Stimulated activated CD4-positive, alpha-beta T cell treated with anti-CD3 and anti-CD28 coated beads, Interleukin-12 subunit alpha, Interleukin-12 subunit beta, amount 100 ng/mL, for 4 hours (primary cell): Measurements from ENCODE around the gene HOXD11.

ENCODE experiments used
- DNase-seq: peaks from one replicate; pipeline ENCODE4 v3.0.0-alpha.2; 2020

The HOXD11 gene

GRCh38 chr2:176081837-176082524 lies 25.1 kb upstream of the HOXD11 start:
- no peak for DNase-seq

DNA sequence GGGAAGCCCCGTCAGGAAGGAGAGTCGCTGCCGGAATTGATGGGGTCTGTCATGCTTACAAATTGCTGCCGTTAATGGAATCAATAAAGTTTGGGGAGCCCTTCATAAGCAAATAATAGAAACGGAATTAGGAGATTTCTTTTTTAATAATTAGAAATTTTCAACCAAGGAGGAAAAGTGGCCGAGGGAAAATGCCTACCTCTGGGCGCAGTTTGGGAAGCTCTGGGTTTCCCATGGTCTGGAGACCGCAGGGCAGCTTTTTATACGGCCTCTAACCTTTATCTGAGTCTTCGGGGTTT lies 24.6 kb upstream of the HOXD11 start:
- DNase-seq: no peak

DNA sequence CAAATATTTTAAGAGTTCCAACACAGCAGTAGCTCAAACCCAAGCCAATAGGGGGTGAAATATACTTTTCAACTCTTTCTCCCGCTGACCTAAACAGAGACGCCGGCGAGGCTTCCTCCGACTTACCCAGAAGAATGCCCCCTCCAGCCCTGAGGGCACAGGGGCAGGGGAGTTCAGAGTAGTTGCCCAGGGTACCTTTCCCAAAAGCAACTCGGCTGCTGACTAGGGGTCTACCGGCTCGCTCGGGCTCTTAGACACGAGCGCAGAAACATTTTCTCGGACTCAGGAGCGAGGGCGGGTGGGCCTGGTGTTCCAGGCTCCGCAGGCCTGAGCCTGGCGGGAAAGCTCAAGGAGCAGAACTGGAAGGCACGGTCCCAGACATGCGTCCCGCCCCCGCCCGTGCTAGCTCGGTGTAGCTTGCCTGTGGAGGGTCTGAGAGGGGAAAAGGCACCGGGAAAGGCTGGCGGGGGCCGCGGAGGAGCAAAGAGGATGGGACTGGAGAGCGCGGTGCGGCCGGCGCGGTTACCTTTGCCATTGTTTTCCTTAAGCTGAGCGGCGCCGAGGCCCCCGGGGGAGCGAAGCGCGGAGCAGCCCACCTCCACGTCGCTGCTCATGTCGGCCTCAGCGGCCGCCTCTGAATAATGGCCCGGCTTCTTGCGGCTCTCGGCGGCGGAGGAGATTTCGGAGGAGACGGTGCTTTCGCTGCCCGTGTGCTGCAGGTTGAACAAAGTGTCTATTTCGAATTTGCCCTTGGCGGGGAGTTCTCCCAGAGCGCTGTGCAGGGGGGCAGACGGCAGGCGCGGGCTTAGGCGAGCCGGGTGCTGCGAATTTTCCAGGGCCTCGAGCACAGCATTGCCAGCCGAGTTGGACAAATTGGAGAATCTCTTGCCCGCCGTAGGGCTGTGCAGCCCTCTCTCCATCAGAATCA lies 24.0 kb upstream of the HOXD11 start:
- no peak for DNase-seq

GRCh38 chr2:176083796-176084261 lies 23.3 kb upstream of the HOXD11 start, which contains the start of gene EVX2:
Gene EVX2 (minus strand): TSS chr2:176083962. CDS start chr2:176083776, 186 bp downstream.
- DNase-seq: no peak

DNA sequence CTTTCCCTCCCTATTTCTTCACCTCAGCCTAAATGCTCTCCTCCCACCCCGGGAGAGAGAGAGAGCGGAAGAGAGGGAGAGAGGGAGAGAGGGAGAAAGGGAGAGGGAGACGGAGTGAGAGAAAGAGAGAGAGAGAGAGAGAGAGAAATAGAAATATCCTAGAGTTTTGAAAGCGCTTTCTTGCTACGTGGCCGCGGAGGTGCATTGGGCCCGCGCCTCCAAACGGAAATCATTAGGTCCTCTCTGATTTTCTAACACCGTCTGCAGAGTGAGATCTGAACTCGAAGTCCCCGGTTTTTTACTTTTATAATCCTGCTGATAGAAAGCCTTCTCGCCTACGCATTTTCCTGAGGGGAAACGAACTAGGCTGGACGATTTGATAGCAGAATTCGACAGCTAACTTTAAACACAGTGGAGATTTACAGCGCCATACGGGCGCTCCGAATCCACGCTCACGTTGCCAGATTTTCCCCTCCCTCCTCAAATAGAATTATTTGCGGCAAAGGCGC lies 22.4 kb upstream of the HOXD11 start:
- DNase-seq: no peak

GRCh38 chr2:176085120-176085788 lies 21.8 kb upstream of the HOXD11 start:
- no peak for DNase-seq

- no peak for DNase-seq
Observed at GRCh38 chr2:176085861-176086771, 21.0 kb upstream of the HOXD11 start.

- no peak for DNase-seq
Observed at GRCh38 chr2:176087330-176088047, 19.6 kb upstream of the HOXD11 start.

- DNase-seq: no peak
Observed at GRCh38 chr2:176088048-176088936, 18.8 kb upstream of the HOXD11 start.

DNA sequence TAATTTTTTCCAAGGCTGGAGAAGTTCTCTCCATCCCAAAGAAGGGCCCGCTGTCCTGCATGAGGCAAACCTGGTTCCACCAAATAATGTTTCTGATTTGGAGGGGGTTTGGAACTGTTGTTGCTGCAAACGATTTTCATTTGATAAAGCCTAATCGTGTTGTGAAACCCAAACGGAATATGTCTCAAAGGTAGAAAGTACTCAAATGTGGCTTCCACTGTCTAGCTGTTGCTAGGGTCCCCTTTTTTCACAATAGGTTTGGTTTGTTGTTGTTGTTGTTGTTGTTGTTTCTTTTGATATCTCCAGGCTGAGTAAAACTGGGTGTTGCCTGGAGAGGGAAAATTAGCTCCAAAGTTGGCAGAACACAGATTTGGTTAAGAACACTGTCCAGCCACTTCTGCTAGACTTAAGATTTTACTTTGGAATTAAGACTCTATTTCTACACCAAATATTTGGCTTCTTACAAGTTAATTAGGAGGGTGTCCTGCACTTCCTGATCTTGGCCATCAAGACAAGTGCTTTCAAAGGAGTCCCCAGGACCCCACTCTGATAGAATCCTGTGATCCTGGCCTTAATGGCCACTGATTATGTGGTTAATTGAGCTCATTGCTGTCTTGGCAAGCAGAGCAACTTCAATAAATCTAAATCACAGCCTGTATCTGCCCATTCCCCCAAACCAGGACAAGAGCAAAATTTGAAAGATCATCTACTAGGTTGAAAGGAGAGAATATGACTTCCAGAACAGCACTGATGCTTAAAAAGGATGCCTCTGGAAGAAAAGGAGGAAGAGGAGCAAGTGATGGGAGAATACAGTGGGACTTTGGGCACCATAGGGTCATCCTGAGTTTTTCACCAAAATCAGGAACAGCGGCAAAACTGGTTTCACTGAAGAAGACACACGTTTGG lies 17.9 kb upstream of the HOXD11 start:
- DNase-seq: no peak

DNA sequence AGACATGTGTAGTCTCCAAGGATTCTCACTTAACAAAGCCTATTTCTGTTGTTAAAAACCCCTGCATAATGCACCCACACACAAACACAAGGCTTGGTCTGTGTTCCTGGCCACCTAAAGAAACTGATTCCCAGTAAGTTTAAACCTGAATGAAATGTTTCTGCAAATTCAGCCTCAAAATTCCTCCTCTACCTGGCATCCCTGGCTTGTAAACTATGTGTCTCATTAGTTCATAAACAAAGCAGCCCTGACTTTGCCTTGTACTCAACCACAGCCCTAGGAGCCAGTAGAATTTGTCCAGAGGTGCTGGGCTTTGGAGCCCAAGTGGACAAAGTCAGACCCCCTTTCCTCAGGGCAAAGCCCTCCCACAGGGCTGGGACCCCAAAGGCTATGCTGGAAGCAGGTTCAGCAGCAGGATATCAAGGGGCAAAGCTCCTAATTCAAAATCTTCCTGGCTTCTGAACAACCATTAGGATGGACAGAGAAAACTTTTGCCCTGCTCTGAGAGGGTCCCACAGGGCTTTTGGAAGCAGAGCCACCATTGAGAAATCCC lies 17.2 kb upstream of the HOXD11 start:
- DNase-seq: no peak

DNA sequence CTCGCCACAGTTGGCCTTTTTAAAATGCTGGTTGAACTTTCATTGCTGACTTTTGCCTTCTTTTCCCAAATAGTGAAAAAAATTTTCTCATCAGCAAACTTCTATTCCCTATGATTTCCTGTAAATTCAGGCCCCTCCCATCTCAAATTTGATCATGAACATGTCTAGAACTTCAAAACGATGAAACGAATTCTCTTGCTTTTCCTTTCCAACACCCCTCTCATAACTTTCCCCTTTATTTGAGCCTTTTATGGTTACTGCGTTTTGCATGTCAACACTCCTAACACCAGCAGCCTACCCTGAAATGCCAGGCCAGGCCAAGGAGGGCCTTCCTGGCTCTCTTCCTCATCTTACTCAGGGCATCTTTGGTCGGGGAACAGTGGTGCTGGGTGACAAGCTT lies 16.2 kb upstream of the HOXD11 start:
- no peak for DNase-seq

DNA sequence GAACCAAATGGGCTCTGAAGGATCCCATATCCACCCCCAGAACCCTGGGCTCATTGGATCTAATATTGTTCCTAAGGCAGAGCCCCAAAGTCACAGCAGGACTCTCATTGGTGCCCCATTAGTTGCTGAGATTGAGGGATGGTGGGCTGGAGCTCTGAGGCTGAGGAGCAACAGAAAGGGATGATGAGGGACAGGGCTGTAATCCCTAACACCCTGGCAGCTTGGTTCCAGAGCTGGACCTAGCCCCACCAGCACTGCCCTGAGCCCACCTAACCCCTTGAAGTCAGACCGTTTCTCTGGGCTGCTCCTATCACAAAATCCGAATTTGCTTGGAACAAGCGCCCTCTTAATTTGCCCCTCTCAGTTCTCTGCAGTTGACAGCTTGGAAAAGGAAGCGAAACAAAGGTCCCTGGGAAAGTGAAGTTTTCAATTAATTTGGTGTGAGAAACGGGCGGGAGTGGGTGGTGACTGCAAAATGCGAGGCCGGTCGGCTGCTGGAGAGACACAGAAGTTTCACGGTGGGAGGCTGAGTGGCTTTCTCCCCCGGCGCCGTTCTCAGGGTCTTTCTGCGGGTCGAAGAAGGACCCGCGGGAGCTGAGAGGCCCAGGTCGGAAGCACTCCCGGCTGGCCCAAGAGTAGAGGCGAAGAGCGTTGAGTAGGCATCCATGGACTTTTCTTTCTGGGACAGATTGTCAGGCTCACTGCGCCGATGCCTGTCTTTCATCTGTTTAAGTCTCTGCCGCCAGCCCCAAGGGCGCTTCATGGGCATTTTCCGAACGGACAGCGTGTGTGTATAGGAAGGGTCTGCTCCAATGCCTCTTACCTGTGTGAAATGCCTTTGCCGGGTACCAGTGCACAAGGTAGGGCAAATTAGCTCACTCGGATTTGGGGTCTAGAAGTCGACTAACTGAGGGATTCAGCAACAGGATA lies 15.5 kb upstream of the HOXD11 start:
- DNase-seq: no peak

DNA sequence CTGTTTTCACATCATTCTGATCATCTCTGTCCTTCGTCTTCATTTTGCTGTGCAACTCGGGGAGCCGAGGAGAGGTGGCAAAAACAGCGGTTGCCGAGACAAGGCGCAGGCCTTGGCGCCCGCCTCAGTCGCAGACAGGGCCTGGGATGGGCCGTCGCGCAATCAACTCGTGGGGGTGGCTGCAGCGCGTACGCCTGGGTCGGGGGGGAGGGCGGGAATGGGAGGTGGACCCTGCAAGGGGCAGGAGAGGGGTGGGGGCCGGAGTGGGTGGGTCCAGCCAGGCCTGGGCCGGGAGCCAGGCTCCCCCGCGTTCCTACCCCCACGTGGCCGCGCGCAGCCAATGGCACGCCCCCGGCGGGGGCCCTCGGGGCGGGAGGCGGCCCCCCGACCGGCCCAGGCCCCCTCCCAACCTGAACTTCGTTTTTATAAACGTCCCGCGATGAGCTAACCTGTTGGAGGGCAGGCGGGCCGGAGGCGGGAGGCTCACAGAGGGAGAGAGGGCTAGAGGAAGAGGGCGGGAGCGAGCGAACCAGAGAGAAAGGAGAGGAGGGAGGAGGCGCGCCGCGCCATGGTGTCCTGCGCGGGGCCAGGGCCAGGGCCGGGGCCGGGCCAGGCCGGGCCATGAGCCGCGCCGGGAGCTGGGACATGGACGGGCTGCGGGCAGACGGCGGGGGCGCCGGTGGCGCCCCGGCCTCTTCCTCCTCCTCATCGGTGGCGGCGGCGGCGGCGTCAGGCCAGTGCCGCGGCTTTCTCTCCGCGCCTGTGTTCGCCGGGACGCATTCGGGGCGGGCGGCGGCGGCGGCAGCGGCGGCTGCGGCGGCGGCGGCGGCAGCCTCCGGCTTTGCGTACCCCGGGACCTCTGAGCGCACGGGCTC lies 14.6 kb upstream of the HOXD11 start, which contains the start of gene HOXD13:
Gene HOXD13, plus strand, starts transcription at position 452 of the 875 bp plus-strand sequence. Its CDS starts 170 bp downstream, at position 622.
- DNase-seq: no peak

DNA sequence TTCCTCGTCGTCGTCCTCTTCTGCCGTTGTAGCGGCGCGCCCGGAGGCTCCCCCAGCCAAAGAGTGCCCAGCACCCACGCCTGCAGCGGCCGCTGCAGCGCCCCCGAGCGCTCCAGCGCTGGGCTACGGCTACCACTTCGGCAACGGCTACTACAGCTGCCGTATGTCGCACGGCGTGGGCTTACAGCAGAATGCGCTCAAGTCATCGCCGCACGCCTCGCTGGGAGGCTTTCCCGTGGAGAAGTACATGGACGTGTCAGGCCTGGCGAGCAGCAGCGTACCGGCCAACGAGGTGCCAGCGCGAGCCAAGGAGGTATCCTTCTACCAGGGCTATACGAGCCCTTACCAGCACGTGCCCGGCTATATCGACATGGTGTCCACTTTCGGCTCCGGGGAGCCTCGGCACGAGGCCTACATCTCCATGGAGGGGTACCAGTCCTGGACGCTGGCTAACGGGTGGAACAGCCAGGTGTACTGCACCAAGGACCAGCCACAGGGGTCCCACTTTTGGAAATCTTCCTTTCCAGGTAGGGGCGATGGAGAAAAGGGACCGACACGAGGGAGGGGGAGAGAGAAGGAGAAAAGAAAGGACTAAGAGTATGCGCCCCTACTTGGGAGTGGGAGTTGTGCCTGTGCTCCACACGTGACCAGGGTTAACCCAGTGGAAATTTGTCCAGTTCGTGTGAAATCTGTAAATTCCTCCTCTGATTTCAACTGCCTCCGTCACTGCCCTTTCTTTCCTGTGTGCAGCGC lies 13.8 kb upstream of the HOXD11 start:
- no peak for DNase-seq

GRCh38 chr2:176093898-176094249 lies 13.2 kb upstream of the HOXD11 start:
- DNase-seq: no peak
